HG02943 (cell line): ENCODE measurements around the gene HAPSTR1.
"Not testable (repeated sequence)": the region's sequence is repeated elsewhere in the genome, so short reads cannot be mapped to it uniquely, and the experiment has no call there.

Experiments
- ATAC-seq: cut with Tn5 transposase; IDR thresholded peaks from one replicate; pipeline ENCODE4 v1.9.1; 2021; ENCODE audit warnings: mild to moderate bottlenecking, low read depth, moderate library complexity; ENCODE audit not compliant: unreplicated experiment

The HAPSTR1 gene

DNA sequence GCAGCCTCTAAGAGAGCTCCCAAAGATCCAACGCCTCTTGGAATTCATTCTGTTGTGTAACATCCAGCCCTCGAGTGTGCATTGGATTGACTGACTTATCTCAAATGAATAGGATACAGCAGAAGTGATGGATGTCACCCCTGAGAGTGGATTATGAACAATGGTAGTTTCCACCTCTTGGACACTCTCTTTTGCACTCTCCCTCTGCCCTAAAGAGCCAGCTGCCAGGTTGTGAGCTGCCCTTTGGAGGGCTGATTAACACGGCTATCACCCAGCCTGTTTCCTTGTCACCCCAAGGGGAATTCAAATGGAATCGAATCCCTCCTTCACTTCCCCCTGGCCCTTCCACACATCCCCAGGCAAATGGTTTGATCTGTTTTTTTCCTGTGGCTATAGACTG, 21.2 kb upstream of the HAPSTR1 start:
- ATAC-seq, result no peak

GRCh38 chr16:9071377-9071776, 20.1 kb upstream of the HAPSTR1 start:
- no peak for ATAC-seq

DNA sequence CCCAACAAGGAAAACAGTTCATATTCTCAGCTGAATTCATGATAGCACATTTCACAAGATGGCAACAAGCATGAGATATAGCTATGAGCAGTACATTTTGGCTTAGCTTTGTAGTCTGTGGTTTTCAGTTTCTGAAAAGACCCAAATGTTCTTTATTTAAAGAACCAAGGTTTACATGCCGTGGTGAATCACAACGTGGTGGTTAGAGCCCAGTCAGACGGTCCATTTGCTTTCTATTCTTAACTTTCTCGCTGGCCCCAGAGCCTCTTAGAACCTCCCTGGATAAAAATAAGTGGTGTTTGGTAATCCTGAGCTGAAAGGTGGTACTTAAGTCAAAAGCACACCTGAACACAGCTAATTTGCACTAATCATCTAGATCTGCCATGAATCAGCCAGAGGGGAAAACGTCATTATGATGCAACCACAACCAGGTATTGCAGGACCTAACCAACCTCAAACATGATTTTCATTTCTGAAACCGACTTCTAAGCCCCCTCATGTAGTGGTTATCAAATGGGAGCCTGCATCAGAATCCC, 18.6 kb upstream of the HAPSTR1 start:
- no peak for ATAC-seq

GRCh38 chr16:9075299-9076071, 16.0 kb upstream of the HAPSTR1 start:
- ATAC-seq, result no peak

- no peak for ATAC-seq
Observed at GRCh38 chr16:9077091-9077809, 14.2 kb upstream of the HAPSTR1 start.

DNA sequence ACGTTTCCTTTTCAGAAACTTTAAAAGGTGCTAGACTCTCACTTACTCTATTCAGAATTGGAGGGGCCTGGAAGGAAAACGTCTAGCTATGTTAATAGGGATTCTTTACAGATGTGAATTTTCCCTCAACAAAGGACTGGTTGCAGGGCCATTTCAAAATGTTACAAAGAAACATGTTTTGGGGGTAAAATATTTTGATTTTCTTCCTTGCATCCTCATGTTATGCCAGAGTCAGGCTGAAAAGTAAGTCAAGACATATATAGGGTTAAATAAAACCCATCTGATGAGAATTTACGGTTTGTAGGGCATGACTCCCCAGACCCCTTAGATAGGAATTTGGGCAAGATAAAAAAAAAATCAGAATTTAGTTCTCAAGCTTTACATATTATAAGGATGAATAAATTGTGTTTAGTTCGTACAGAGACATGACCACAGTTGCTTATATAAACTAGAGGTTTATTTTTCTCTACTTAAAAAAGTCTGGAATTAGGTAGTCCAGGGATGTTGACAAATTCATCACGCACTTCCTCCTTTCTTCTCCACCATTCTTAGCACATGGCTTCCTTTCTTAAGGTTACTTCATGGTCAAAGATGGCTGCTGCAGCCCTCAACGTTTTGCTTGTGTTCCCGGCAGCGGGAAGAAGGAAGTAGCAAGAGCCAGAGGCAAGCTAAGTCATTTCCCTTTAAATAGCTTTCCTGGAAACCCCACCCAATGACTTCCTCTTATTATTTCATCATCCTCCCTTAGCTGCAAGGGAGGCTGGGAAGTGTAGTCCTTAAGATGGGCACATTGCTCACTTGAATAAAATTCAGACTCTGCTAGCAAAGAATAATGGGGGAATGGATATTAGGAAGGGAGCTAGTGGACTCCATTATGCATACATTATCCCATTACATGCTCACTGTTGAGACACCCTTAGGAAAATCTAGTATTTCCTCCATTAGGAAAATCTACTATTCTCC, 12.7 kb upstream of the HAPSTR1 start:
- ATAC-seq, result not testable (repeated sequence)

DNA sequence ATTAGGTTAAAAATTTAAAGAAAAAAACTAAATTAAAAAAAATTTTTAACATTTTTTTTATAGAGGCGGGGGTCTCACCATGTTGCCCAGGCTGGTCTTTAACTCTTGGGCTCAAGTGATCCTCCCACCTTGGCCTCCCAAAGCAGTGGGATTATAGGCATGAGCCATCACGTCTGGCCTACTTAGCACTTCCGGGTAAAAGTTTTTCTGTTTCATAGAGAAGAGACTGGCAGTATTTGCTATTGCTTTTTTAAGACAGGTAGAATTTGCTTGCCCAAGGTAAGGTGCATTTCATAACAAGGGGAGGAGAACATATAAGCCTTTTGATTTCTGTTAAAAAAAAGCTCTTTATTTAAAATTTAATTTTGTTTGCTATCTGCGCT, 12.0 kb upstream of the HAPSTR1 start:
- ATAC-seq, result no peak

DNA sequence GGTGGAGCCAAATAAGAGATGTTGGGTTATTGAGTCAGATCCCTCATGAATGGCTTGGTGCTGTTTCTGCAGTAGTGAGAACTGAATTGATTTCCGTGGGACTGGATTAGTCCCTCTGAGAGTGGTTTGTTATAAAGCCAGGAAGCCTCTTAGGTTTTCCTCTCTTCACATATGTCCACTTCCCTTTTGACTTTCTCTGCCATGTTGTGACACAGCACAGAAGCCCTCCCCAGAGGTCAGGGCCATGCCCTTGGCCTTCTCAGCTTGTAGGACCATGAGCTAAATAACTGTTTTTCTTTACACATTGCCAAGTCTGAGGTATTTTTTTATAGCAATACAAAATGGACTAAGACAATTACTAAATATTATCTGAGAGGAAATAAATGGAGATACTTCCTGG, 10.3 kb upstream of the HAPSTR1 start:
- no peak for ATAC-seq

DNA sequence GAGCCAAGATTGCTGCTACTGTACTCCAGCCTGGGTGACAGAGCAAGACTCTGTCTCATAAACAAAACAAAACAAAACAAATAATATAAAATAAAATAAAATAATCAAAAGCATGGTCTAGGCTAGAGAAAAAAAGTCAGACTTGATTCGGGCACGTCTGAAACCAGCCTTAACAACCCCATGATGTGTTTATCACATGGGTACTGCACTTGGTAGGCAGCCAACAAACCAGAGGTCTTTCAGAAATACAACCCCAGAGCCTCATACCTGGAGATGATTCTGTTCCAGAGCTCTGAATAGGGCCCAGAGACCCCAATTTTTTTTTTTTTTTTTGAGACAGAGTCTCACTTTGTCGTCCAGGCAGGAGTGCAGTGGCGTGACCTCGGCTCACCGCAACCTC, 9.6 kb upstream of the HAPSTR1 start:
- no peak for ATAC-seq

DNA sequence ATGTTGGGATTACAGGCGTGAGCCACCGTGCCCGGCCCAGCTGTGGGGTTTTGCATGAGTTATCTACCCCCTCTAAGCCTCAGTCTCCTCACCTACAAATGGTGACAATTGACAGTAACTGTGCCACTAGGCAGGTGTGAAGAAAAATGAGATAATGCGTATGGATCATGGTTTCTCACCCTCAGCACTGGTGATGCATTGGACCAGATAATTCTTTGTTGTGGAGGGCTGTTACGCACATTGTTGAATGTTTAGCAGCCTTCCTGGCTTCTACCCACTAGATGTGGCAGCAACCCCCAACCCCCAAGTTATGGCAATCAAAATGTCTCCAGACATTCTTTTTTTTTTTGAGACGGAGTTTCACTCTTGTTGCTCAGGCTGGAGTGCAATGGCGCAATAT, 9.0 kb upstream of the HAPSTR1 start:
- no peak for ATAC-seq

- ATAC-seq, result not testable (repeated sequence)
Observed at GRCh38 chr16:9087733-9088132, 3.7 kb upstream of the HAPSTR1 start.

GRCh38 chr16:9088848-9089247, 2.6 kb upstream of the HAPSTR1 start:
- no peak for ATAC-seq

GRCh38 chr16:9089660-9090059, 1.8 kb upstream of the HAPSTR1 start:
- no peak for ATAC-seq

- no peak for ATAC-seq
Observed at GRCh38 chr16:9090101-9090959, 1.1 kb upstream of the HAPSTR1 start.

DNA sequence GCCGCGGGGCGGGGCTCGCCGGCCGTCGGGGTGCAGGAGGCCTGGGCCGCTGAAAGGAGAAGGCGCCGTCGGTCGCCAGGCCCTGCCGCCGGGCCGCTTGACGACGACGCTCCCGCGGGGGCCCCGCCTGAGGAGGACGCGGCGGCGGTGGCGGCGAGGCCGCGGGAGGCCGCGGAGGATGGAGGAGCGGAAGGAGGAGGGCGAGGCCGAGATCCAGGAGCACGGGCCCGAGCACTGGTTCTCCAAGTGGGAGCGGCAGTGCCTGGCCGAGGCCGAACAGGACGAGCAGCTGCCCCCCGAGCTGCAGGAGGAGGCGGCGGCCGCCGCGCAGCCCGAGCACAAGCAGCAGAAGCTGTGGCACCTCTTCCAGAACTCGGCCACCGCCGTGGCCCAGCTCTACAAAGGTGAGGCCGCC, 430 bp downstream of the HAPSTR1 start:
- ATAC-seq, result peak; percentile 11

GRCh38 chr16:9092282-9092977, 986 bp downstream of the HAPSTR1 start:
- ATAC-seq, result no peak

DNA sequence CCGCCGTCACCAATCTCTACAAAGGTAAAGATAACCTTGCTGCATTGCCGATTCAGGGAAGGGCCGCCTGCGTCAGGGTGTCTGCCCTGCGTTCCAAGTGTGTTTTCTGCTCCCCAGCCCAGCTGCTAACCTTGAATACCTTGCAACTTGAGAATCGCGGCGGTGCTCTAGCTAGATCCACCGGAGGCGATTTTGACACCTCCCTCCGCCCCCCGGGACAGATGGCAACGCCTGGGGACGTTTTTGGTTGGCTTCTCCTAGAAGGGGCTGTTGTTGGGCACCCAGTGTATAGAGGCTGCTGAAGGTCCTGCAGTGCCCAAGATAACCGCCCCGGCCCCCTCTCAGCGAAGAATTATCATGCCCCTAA, 1.5 kb downstream of the HAPSTR1 start:
- no peak for ATAC-seq

DNA sequence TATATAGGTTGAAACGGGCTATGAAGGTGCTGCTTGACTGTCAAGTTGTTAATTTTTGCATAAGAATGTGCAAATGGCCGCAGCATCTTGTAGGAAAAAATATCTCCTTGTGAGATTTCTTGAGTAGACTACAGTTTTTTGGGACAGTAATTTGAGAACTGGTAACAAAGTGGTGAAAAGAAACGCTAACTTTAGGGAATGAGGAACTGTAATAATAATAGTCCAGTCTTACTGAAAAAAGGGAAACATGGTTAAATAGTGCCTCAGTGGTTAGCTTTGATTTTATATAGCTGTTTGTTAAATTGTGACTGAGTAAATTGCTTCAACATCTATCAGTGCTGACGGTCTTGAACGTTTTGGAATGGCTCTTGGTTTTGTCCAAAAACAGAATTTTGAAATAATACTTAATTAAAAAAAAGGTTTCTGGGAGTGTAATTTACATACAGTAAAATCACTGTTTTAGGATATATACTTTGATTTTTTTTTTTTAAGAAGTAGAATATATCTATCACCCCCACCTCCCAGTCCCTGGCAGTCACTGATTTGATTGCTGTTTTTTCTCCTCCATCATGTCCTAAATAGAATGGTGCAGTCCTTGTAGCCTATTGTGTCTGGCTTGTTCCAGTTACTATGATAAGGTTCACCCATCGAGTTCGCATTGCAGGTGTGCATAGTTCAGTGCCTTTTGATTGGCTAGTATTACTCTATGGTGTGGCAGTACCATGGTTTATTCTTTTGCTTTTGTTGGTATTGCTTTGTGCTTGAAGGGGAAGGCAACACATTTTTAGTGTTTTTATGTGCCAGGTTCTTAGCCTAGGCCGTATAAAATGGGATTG, 2.8 kb downstream of the HAPSTR1 start:
- no peak for ATAC-seq
